Left renal cortex interstitium (tissue), 4 donors: Measurements from ENCODE around the gene SYNPO. TPM values are rescaled to one million over a fixed set of nuclear protein-coding genes. Genes with fewer than 3 reads are reported as not detected.

Experiments used
- DNase-seq, 4 donors: peaks; one replicate each; pipeline ENCODE4 v3.0.0-alpha.2; 2013; ENCODE audit warnings: low read depth in 4 of 4, low spot score in 2 of 4, missing footprints in 1 of 4
- polyA plus RNA-seq, 4 donors: library from polyadenylated mRNA; unstranded; fragments of 120-200 nt; gene quantifications; one replicate each; pipeline ENCODE4 v1.2.1, GENCODE V29; 2013; ENCODE audit not compliant: insufficient read length in 4 of 4

The SYNPO gene
- polyA plus RNA-seq, 4 donors, result 88.2 to 115 (median 105) TPM

DNA sequence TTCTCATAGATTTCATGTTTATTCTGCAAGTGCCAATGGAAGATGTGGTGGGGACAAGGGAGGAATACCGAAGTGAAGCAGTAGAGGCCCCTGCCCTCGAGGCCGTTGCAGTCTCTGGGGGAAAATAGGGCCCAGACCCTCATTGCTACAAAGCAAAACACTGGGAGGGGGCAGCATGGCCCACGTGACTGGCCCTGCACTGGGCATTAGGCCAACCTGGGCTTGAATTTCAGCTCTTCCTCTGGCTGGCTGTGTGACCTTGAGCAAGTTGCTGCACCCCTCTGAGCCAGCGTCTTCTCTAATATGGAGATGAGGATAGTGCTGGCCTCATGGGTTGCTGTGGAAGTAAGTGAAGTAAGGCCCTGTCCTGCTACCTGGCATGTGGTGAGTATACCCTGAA is 709 bp upstream of the SYNPO start:
- DNase-seq, result no peak

DNA sequence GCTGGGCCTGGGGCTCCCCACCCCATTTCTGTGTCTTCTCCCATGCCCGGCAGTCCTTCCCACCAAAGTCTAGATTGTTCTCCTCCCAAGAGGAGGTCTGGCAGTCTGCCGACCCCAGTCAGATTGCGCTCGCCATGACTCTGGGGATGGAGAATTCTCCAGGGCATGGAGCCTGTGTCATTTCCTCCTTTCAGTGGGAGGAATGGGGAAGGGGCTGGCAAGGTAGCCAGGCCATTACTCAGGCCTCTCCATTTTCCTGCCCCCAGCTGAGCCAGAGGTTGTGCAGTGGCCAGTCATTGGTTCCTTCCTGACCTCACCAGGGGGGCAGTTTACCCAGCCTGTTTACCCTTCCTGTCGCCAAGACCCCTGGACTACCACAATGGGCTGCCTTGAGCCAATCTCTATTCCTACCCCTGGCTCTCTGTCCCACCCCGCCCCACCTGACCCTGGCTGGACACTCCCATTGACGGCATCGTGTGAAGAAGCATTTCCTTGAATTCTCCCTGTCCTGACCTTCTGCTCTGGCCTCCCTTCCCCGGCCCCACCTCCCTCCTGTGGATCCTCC is 628 bp downstream of the SYNPO start:
- DNase-seq, result no peak

DNA sequence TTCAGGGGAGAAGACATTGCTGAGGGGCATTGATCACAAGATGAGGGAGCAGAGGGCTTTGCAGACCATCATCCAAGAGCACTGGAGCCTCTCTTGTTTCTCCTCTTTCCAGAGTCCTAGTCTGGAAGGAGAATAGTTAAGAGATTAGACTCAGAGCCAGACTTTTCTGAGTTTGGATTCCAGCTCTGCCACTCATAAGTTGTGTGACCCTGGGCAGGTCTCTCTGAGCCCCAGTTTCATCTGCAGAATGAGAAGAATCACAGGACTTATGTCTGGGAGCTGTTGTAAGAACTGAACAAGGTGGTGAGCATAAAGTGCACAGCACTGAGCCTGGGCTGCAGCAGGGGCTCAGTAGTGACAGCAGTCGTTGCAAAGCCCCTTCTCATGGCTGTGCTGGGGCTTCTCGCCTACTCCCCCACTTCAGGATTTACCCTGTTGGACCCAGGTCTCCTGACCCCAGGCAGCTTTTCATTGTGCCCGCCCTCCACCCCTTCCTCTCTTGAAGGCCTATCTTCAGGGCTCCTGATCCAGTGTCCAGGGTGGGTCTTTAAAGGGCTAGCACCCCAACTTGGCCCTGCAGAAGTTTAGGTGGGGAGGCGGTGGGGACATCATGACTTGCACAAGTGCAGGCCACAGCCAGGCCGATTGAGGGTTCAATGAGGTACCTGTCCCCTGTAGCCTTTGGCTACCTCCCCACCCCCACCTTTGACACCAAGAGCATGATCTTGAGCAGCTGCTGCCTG is 1.5 kb downstream of the SYNPO start:
- DNase-seq, result no peak

DNA sequence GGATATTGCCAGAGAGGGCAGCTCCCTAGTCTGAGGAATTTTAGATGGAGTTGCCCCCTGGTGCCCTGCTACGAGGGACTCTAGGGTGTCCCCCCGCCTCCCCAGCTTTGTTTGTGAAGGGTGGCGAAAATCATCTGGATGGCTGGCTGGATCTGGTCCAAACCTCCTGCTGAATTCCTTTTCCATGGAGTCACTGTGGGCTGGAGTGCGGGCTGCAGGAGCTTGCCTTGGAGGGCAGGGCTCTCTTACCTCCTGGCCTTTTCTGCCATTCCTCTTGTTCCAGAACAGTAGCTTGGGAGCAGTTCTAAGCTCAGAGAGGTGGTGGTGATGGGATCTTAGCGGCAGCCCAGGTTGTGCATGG is 2.1 kb downstream of the SYNPO start:
- peak in 2 of 4 donors; percentile 73 for DNase-seq

DNA sequence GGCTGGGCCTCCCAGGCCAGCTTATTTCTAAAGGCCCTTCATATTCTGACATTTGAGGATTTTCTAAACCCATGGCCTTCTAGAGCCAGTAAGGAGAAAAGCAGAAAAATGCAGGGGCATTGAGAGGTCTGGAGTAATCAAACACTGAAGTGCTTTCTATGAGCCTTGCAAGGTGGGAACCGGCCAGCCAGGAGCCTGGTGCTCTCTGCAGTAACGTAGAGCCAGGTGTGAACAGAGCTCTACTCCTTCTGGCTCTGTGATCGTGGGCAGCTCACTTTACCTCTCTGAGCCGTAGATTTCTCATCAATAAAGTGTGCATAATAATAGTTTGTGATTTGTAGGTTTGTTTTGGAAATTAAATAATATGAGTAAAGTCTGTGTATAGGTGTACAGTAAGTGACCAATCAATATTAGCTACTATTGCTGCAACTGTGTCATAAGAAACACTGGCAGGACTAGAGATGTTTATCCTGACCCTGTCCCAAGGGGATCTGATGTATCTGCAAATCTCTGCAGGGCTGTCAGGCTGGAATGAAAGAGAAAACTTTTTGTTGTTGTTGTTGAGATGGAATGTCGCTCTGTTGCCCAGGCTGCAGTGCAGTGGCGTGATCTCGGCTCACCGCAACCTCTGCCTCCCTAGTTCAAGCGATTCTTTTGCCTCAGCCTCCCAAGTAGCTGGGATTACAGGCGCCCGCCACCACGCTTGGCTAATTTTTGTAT is 2.7 kb downstream of the SYNPO start:
- DNase-seq, result no peak

DNA sequence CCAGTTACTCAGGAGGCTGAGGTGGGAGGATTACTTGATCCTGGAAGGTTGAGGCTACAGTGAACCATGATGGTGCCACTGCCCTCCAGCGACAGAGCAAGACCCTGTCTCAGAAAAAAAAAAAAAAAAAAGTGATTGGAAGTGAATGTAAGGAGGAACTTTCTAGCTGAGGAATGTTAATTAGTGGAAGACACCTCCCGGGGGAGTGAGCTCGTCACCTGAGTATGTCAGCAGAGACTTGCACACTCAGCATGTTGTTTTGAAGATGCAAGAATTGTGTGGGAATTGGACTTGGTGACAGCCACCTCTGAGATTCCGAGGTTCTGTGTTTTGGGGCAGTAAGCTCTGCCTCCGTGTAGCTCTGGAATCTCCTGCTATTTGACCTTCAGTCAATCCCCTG is 3.6 kb downstream of the SYNPO start:
- no peak for DNase-seq

DNA sequence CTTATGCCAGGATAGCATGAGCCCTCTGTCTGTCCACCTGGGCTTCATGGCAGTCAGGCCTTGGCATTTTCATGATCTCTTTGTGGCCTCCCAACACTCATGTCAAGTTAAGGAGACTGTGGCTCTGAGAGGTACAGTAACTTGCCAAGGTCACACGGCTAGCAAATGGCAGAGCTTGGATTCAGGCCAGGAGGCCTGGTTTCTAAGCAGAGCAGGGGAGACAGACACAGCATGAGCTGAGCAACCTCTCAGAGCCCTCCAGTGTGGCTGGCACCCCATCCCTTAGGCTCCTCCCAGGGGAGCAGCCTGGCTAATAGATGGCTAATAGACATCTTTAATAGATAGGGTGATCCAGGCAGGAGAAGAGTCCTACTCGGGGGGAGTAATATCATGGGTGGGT is 4.1 kb downstream of the SYNPO start:
- no peak for DNase-seq

DNA sequence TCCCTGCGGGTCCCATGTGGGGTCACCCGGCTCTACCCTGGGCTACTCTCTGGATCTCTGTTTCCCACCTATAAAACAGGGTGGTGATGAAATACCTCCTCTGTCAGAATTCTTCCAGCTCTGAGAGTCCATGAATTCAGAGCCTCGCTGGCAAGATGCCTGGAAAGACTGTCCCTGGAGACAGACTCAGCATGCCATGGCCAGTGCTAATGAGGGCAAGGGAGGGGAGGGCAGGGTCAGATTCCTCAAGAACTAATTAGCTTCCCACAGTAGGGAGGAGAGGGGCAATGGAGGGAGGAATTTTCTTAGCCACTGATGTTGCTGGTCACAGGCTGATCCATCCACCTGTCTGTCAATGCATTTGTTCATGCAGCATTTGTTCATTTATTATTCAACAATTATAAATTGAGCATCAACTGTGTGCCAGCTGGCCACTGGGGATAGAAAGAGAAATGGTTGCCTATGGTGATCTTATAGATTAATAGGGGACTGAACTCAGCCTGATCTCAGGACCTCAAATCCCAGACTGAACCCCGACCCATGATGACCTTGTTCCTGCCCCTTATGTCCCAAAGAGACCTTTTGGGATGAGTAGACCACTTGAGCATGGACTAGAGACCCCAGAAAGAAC is 4.7 kb downstream of the SYNPO start:
- peak in 1 of 4 donors; percentile 55 for DNase-seq

DNA sequence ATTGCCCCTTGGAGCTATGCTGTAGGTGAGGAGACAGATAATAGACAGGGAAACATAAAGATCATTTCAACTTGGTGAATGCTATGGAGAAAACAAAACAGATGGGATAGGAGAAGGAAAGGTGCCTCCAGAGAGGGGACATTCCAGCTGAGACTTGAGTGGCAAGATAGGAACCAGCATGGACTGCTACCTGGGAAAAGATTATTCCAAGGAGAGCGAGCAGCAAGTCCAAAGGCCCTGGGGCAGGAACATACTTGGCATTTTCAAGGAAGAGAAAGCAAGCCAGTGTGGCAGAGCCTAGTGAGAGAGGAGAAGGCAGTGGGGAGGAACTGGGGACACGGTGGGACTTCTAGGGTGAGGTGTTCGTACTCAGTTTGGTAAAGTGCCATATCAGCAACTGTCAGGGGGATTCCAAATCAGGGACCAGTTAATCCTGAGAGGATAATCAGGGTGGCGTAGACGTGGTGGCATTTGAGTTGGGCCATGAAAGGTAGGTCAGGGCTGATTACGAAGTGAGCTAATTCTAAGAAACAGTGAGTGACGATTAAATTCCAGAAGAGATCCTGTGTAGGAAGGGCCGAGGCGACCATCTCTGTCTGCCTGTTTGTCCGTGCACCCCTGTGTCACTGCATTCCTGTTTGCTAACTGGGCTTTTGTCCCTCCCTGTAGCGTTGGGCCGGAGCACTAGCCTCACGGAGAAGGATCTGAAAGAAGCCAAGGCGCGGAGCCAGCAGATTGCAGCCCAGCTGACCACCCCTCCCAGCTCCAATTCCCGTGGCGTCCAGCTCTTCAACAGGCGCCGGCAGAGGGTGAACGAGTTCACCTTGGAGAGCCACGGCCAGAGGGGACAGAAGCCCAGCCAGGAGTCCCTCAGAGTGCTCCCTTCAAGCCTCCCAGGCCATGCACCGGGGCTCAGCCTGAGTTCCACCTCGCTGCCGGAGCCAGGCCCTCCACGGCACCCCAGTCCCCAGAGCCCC is 7.1 kb downstream of the SYNPO start:
- no peak for DNase-seq

DNA sequence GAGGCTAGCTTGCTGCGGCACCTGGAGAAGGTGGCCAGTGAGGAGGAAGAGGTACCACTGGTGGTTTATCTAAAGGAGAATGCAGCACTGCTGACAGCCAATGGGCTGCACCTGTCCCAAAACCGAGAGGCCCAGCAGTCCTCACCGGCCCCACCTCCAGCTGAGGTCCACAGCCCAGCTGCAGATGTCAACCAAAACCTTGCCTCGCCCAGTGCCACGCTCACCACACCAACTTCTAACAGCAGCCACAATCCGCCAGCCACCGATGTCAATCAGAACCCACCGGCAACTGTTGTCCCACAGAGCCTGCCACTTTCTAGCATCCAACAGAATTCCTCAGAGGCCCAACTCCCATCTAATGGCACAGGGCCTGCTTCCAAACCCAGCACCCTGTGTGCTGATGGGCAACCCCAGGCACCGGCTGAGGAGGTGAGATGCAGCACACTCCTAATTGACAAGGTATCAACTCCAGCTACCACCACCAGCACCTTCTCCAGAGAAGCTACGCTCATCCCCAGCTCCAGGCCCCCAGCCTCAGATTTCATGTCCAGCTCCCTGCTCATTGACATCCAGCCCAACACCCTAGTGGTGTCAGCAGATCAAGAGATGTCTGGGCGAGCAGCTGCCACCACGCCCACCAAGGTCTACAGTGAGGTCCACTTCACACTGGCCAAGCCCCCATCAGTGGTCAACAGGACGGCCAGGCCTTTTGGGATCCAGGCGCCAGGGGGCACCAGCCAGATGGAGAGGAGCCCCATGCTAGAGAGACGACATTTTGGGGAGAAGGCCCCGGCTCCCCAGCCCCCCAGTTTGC is 8.0 kb downstream of the SYNPO start:
- no peak for DNase-seq

DNA sequence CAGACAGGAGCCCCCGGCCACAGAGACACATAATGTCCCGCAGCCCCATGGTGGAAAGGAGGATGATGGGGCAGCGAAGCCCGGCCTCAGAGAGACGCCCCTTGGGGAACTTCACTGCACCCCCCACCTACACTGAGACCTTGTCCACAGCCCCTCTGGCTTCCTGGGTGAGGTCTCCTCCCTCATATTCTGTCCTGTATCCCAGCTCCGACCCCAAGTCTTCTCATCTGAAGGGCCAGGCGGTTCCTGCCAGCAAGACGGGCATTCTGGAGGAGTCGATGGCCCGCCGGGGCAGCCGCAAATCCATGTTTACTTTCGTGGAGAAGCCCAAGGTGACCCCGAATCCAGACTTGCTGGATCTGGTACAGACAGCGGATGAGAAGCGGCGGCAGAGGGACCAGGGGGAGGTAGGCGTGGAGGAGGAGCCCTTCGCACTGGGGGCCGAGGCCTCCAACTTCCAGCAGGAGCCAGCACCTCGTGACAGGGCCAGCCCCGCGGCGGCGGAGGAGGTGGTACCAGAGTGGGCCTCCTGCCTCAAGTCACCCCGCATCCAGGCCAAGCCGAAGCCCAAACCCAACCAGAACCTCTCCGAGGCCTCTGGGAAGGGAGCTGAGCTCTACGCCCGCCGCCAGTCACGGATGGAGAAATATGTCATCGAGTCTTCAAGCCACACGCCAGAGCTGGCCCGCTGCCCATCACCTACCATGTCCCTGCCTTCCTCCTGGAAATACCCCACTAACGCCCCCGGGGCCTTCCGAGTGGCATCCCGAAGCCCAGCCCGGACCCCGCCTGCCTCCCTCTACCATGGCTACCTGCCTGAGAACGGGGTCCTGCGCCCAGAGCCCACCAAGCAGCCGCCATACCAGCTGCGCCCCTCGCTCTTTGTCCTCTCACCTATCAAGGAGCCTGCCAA is 8.9 kb downstream of the SYNPO start:
- DNase-seq, result no peak

DNA sequence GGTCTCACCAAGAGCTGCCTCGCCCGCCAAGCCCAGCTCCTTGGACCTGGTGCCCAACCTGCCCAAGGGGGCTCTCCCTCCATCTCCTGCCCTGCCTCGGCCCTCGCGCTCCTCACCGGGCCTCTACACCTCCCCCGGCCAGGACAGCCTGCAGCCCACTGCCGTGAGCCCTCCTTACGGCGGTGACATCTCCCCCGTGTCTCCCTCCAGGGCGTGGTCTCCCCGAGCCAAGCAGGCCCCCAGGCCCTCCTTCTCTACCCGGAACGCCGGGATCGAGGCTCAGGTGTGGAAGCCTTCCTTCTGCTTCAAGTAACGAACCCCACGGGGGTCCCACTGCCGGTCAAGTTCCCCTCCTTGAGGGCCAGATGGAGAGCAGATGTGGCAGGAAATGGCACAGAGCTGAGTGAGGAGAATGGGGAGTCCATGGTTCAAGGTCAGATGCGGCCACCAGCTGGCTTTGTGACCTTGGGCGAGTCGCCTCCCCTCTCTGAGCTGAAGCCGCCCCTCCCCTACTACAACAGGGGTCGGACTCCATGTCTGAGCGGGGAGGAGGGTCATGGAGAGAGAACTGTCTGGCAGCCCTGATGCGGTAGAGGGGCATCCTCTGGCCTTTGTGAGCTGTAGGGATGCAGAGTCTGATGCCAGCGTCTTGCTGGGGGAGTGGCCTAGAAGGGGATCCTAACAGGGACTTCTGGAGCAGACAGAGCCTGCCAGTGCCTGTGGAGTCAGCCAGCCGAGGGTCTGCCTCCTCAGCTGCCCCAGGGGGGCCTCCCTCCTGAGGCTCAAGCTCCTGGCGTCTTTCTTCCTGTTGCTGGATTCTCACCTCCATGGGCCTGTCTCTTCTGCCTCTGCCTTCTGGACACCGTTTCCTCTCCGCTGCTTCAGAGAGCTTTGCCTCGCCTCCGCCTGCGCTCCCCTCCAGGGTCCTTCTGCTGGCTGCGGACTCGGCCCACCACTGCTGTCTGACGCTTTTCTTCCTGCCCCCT is 9.9 kb downstream of the SYNPO start:
- DNase-seq, result no peak

DNA sequence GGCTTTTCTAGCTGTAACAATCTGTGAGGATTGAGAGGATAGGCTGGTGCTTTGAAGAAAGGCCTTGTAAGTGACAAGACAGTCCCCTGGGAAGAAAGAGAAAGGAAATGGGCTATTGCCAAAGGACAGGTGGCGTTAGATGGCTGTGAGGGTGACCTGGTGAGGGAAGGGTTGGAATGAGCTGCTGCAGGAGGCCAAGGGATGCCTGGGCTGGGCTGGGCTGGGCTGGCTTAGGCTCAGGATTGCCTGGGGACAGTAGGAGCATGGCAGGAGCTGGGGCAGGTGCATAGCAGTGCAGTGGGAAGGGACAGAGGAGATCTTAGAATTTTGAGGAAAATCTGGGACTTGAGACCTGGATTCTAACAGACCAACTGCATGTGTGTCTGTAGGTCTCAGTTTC is 10.9 kb downstream of the SYNPO start:
- DNase-seq, result no peak

DNA sequence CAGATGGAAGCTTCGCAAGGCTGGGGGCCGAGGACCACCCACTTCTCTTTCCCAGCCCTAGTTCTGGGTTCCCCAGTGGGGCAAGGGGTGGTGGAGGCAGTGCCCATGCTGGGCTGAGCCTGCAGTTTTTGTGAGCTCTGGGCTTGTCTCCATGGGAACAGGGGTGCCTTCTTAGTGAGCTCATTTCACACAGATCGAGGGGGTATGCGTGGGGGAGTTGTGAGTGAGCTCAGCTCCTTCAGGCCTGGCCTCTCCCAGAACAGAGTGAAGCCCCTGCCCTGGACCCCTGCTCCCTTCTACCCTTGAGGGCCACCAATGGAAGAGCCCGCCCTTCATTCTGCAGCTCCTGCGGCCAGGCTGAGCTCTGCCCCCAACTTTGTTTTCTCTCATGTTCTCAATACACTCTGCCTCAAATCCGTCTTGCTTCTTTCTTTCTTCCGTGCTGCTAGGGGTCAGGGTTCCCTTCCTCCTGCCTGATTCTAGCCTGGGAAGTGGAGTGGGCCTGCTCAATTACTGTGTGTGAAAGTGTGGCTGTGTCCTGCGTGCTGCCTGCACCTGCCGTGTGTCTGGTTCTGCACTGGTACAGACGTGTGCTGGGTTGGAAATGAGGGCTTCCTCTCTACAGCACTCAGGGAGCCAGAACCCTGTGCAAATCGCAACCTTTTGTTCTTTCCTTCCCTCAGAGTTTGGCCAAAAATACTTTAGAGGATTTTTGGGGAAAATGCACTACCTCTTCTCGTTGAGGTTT is 11.6 kb downstream of the SYNPO start:
- DNase-seq, result no peak

DNA sequence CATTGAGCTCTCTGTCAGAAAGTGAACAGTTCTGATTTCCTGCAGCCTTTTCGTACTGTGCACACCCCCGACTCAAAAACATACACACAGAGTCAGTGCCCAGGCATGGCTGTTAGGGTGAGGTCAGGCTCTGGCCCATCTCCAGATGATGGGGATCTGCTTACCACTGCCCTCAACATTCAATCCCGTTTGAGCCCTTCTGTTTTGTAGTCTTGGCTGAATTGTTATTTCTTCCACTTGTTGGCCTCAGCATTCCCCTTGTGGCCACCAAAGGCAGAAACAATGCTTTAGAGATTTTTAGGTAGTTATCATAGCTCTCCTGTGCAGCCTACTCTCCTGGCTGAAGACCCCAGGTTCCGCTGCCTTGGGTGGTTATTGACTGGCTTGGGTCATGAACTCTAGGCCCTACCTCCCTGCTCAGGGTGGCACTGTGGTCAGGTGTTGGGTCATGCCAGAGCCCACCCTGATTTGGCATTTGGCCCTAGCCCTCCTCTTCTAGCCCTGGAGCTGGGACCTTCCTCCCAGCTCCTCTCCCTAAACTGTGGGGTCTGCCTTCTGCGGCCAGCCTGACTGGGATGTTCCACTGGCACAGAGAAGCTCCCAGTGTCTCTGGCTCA is 12.8 kb downstream of the SYNPO start:
- no peak for DNase-seq
